Neural crest cell (in vitro differentiated cells): ENCODE measurements around the gene DECR2. TPM values are rescaled to one million over a fixed set of nuclear protein-coding genes. Genes with fewer than 3 reads are reported as not detected.

ENCODE experiments used
- DNase-seq: peaks from one replicate; pipeline ENCODE4 v3.0.0; 2021; ENCODE audit warnings: low read depth, mixed read lengths, low spot score
- H3K27ac Mint-ChIP-seq: one replicate; pipeline ENCODE4 v1.8.0; 2021; ENCODE audit warnings: mild to moderate bottlenecking, mixed read lengths; ENCODE audit not compliant: unreplicated experiment
- H3K27me3 Mint-ChIP-seq: 2 replicates; pipeline ENCODE4 v1.8.0; 2021; ENCODE audit warnings: low read depth, mild to moderate bottlenecking, mixed read lengths
- H3K36me3 Mint-ChIP-seq: 2 replicates; pipeline ENCODE4 v1.8.0; 2021; ENCODE audit warnings: low read depth, mild to moderate bottlenecking, mixed read lengths
- H3K4me1 Mint-ChIP-seq: 2 replicates; pipeline ENCODE4 v1.8.0; 2021; ENCODE audit warnings: mixed read lengths
- H3K4me3 Mint-ChIP-seq: one replicate; pipeline ENCODE4 v1.8.0; 2021; ENCODE audit warnings: mild to moderate bottlenecking, mixed read lengths
- H3K9me3 Mint-ChIP-seq: 2 replicates; pipeline ENCODE4 v1.8.0; 2021; ENCODE audit warnings: mixed read lengths
- CTCF ChIP-seq: fragments of 200-600 bp; sonication (generic); conservative IDR thresholded peaks from 2 replicates; pipeline ENCODE4 v1.5.0; 2021; ENCODE audit warnings: antibody characterized with exemption, mild to moderate bottlenecking
- total RNA-seq: library from RNA; stranded (reverse); gene quantifications from 2 replicates; pipeline ENCODE4 v1.2.1, GENCODE V29; 2021

Gene DECR2
- total RNA-seq, 1 donor from 2014 or later = 22.4 TPM

- Mint-ChIP-seq H3K36me3 (no peaks in the 10 kb centered on the region), H3K4me3 (peak overlapping the region; percentile 92), H3K9me3 (no peaks in the 10 kb centered on the region), H3K27me3 (peaks cover 4% of the 10 kb centered on the region), H3K4me1 (peaks cover 9% of the 10 kb centered on the region), H3K27ac (no peak overlapping the region)
- no peak for TF ChIP-seq CTCF
- no peak for DNase-seq
These were observed 29.2 kb upstream of the DECR2 start for GRCh38 chr16:372302-372983.

GRCh38 chr16:373020-373598 lies 28.6 kb upstream of the DECR2 start:
- H3K4me3 Mint-ChIP-seq = peak overlapping the region; percentile 61
- peaks cover 9% of the 10 kb centered on the region for H3K4me1 Mint-ChIP-seq
- peaks cover 4% of the 10 kb centered on the region for H3K27me3 Mint-ChIP-seq
- no peak overlapping the region for H3K27ac Mint-ChIP-seq
- no peaks in the 10 kb centered on the region for H3K9me3 Mint-ChIP-seq
- no peak for DNase-seq
- TF ChIP-seq CTCF = no peak
- no peaks in the 10 kb centered on the region for H3K36me3 Mint-ChIP-seq

- no peak for TF ChIP-seq CTCF
- Mint-ChIP-seq H3K36me3 (no peaks in the 10 kb centered on the region), H3K4me1 (peaks cover 9% of the 10 kb centered on the region), H3K4me3 (no peak overlapping the region), H3K27ac (no peak overlapping the region), H3K9me3 (no peaks in the 10 kb centered on the region), H3K27me3 (peaks cover 4% of the 10 kb centered on the region)
- no peak for DNase-seq
These were observed 27.7 kb upstream of the DECR2 start for GRCh38 chr16:373848-374615.

- peaks cover 4% of the 10 kb centered on the region for H3K27me3 Mint-ChIP-seq
- no peak for TF ChIP-seq CTCF
- peaks cover 9% of the 10 kb centered on the region for H3K4me1 Mint-ChIP-seq
- DNase-seq = no peak
- H3K36me3 Mint-ChIP-seq = no peaks in the 10 kb centered on the region
- H3K27ac Mint-ChIP-seq = no peak overlapping the region
- no peaks in the 10 kb centered on the region for H3K9me3 Mint-ChIP-seq
- H3K4me3 Mint-ChIP-seq = no peak overlapping the region
These were observed 27.1 kb upstream of the DECR2 start for GRCh38 chr16:374616-374926.

GRCh38 chr16:375212-375611 lies 26.5 kb upstream of the DECR2 start:
- Mint-ChIP-seq H3K4me1 (peaks cover 9% of the 10 kb centered on the region), H3K4me3 (no peak overlapping the region), H3K9me3 (no peaks in the 10 kb centered on the region), H3K36me3 (no peaks in the 10 kb centered on the region), H3K27me3 (peaks cover 4% of the 10 kb centered on the region), H3K27ac (no peak overlapping the region)
- no peak for TF ChIP-seq CTCF
- DNase-seq = no peak
